Natural killer cell (primary cell): Measurements from ENCODE around the gene SLC17A7. TPM values are rescaled to one million over a fixed set of nuclear protein-coding genes. Genes with fewer than 3 reads are reported as not detected.

Experiments
- ATAC-seq, 3 donors: fragments of 150-1000 bp in 2 of 3; fragments of 200-7000 bp in 1 of 3; cut with Tn5 transposase; 1 replicate in 1 of 3; 2 replicates in 2 of 3; pipeline ENCODE4 v1.10.0; 2021; ENCODE audit warnings: mild to moderate bottlenecking in 2 of 3, moderate library complexity in 2 of 3
- DNase-seq, 2 donors: peaks; one replicate each; pipeline versions ENCODE4 v3.0.0 to v3.0.0-alpha.2; 2013 to 2021; ENCODE audit warnings: mixed read lengths in 1 of 2
- H3K27ac ChIP-seq: one replicate; pipeline ENCODE4 v1.5.1; 2013; ENCODE audit warnings: mild to moderate bottlenecking, low read length
- H3K27me3 ChIP-seq: one replicate; pipeline ENCODE4 v1.6.1; 2013; ENCODE audit warnings: low read length; ENCODE audit not compliant: control insufficient read depth, insufficient read depth
- H3K36me3 ChIP-seq: one replicate; pipeline ENCODE4 v1.6.1; 2013; ENCODE audit warnings: low read length; ENCODE audit not compliant: control insufficient read depth, insufficient read depth
- H3K4me1 ChIP-seq: one replicate; pipeline ENCODE4 v1.6.1; 2013; ENCODE audit warnings: low read length; ENCODE audit not compliant: control insufficient read depth, insufficient read depth
- H3K4me3 ChIP-seq: one replicate; pipeline ENCODE4 v1.5.1; 2013; ENCODE audit warnings: low read length
- H3K9me3 ChIP-seq: one replicate; pipeline ENCODE4 v1.6.1; 2013; ENCODE audit warnings: low read length; ENCODE audit not compliant: control insufficient read depth, insufficient read depth
- H3K27ac Mint-ChIP-seq, 2 donors: one replicate each; pipeline ENCODE4 v1.8.0; 2022; ENCODE audit warnings: mild to moderate bottlenecking in 2 of 2, mixed read lengths in 2 of 2, moderate library complexity in 1 of 2
- H3K27me3 Mint-ChIP-seq, 2 donors: one replicate each; pipeline ENCODE4 v1.8.0; 2022; ENCODE audit warnings: low read depth in 2 of 2, mixed read lengths in 2 of 2
- H3K36me3 Mint-ChIP-seq: one replicate; pipeline ENCODE4 v1.8.0; 2022; ENCODE audit warnings: mixed read lengths
- H3K4me1 Mint-ChIP-seq, 2 donors: one replicate each; pipeline ENCODE4 v1.8.0; 2022; ENCODE audit warnings: mixed read lengths in 2 of 2
- H3K4me3 Mint-ChIP-seq: one replicate; pipeline ENCODE4 v1.8.0; 2022; ENCODE audit warnings: mild to moderate bottlenecking, moderate library complexity, mixed read lengths
- H3K9me3 Mint-ChIP-seq, 2 donors: one replicate each; pipeline ENCODE4 v1.8.0; 2022; ENCODE audit warnings: mixed read lengths in 2 of 2
- CTCF ChIP-seq: fragments of 200-600 bp; IDR thresholded peaks from one replicate; pipeline ENCODE4 v1.8.0; 2022; ENCODE audit warnings: antibody characterized with exemption
- WGBS: methylation state at CpG from one replicate; pipeline ENCODE4 v1.1.7; 2013; ENCODE audit warnings: missing lambda C conversion rate; ENCODE audit not compliant: insufficient coverage; 5-methylcytosine and 5-hydroxymethylcytosine counted together
- intact Hi-C: fragments of 100-400 bp; cut with micrococcal nuclease; formaldehyde crosslinking; loops from one replicate; pipeline ENCODE4 v1.14.2; 2022
- total RNA-seq, 4 donors: library from RNA; stranded (reverse); fragments of 120-200 nt in 1 of 4; gene quantifications; one replicate each; pipeline versions ENCODE4 v1.2.3 to v1.2.4, GENCODE V29; 2013 to 2022

Gene SLC17A7
- total RNA-seq, 3 donors from 2014 or later (not counting 1 experiment from before 2014, with no cell fraction given) = not detected

- DNase-seq (no peak), ATAC-seq (no peak)
- Mint-ChIP-seq H3K4me1 (peaks cover 25 to 27% of the 10 kb centered on the region in 2 donors), H3K27ac (no peak overlapping the region), H3K9me3 (no peaks in the 10 kb centered on the region), H3K4me3 (no peak overlapping the region), H3K27me3 (peaks cover 58 to 62% of the 10 kb centered on the region in 2 donors), H3K36me3 (peaks cover 9% of the 10 kb centered on the region)
- peaks cover 25% of the 10 kb centered on the region for H3K4me1 ChIP-seq
- intact Hi-C loops = no loop called here
- no peaks in the 10 kb centered on the region for H3K36me3 ChIP-seq
- H3K27me3 ChIP-seq = peaks cover 45% of the 10 kb centered on the region
- no peak overlapping the region for H3K4me3 ChIP-seq
- no peak overlapping the region for H3K27ac ChIP-seq
- no peaks in the 10 kb centered on the region for H3K9me3 ChIP-seq
- 88% methylated on average over 5 of the region's 5 CpGs for WGBS
- TF ChIP-seq CTCF = no peak
Measured at GRCh38 chr19:49418511-49418910, 22.8 kb downstream of the SLC17A7 start.

- no peak for DNase-seq
- no peaks in the 10 kb centered on the region for H3K36me3 ChIP-seq
- 80% methylated on average over 7 of the region's 7 CpGs for WGBS
- intact Hi-C loops = no loop called here
- Mint-ChIP-seq H3K4me3 (no peak overlapping the region), H3K9me3 (no peaks in the 10 kb centered on the region), H3K27me3 (peaks cover 48% of the 10 kb centered on the region in 2 donors), H3K4me1 (peaks cover 12 to 17% of the 10 kb centered on the region in 2 donors), H3K27ac (no peak overlapping the region), H3K36me3 (peaks cover 9% of the 10 kb centered on the region)
- H3K27ac ChIP-seq = no peak overlapping the region
- no peak for ATAC-seq
- H3K4me3 ChIP-seq = no peak overlapping the region
- H3K27me3 ChIP-seq = peaks cover 32% of the 10 kb centered on the region
- no peak for TF ChIP-seq CTCF
- no peaks in the 10 kb centered on the region for H3K9me3 ChIP-seq
- peaks cover 11% of the 10 kb centered on the region for H3K4me1 ChIP-seq
Measured at GRCh38 chr19:49417088-49417487, 24.2 kb downstream of the SLC17A7 start.

GRCh38 chr19:49415810-49416200, 25.5 kb downstream of the SLC17A7 start:
- H3K27me3 ChIP-seq = peaks cover 20% of the 10 kb centered on the region
- Mint-ChIP-seq H3K27ac (no peak overlapping the region), H3K4me3 (no peak overlapping the region), H3K9me3 (no peaks in the 10 kb centered on the region), H3K36me3 (peaks cover 9% of the 10 kb centered on the region), H3K27me3 (peaks cover 35% of the 10 kb centered on the region in 2 donors), H3K4me1 (peaks cover 0 to 4% of the 10 kb centered on the region in 2 donors)
- DNase-seq = no peak
- H3K9me3 ChIP-seq = no peaks in the 10 kb centered on the region
- no peaks in the 10 kb centered on the region for H3K36me3 ChIP-seq
- WGBS = 96% methylated on average over 2 of the region's 2 CpGs
- no peak overlapping the region for H3K4me3 ChIP-seq
- H3K4me1 ChIP-seq = peaks cover under 1% of the 10 kb centered on the region
- no peak for TF ChIP-seq CTCF
- no peak overlapping the region for H3K27ac ChIP-seq
- intact Hi-C loops = no loop called here
- no peak for ATAC-seq

- DNase-seq (no peak), ATAC-seq (no peak)
- intact Hi-C loops = no loop called here
- Histone ChIP-seq H3K4me3 (no peak overlapping the region), H3K9me3 (no peaks in the 10 kb centered on the region), H3K36me3 (no peaks in the 10 kb centered on the region), H3K4me1 (no peaks in the 10 kb centered on the region), H3K27ac (no peak overlapping the region), H3K27me3 (peaks cover 15% of the 10 kb centered on the region)
- WGBS = 61% methylated on average over 15 of the region's 15 CpGs
- Mint-ChIP-seq H3K4me3 (no peak overlapping the region), H3K27ac (no peak overlapping the region), H3K9me3 (no peaks in the 10 kb centered on the region), H3K27me3 (peaks cover 30 to 31% of the 10 kb centered on the region in 2 donors), H3K4me1 (no peaks in the 10 kb centered on the region), H3K36me3 (peaks cover 9% of the 10 kb centered on the region)
- no peak for TF ChIP-seq CTCF
Measured at GRCh38 chr19:49415102-49415809, 26.1 kb downstream of the SLC17A7 start.
